ENCODE results near the gene TPRG1.

GRCh38 chr3:189286188-189286587, 114.4 kb downstream of the TPRG1 start:
- TF ChIP-seq CTCF (IDR thresholded peaks at IDR 0.05; ENCODE audit: poor library complexity) = no peak
- TF ChIP-seq EZH2 (IDR thresholded peaks at IDR 0.05; ENCODE audit: borderline replicate concordance) = no peak
- no peak for TF ChIP-seq EZH2phosphoT487 (IDR thresholded peaks at IDR 0.05; ENCODE audit: low read depth, severe bottlenecking, unreplicated experiment)

All from hepatocyte (in vitro differentiated cells).